ENCODE results near the gene RAB17. TPM values are rescaled to one million over a fixed set of nuclear protein-coding genes. Genes with fewer than 3 reads are reported as not detected.

Gene RAB17
- total and polyA plus RNA-seq, 2 of the 8 experiments (the other 6 are each of a cell fraction or from before 2014, with no cell fraction given): 42.6 to 83.4 TPM

- Histone ChIP-seq H2AK5ac (ENCODE audit: low read depth, low read length) (no peak overlapping the region), H2AFZ (ENCODE audit: low read length) (no peak overlapping the region), H3K27ac (ENCODE audit: low read depth, low read length) (no peak overlapping the region), H3K4me2 (ENCODE audit: insufficient read depth in 1 of 2, low read depth in 2 of 2, low read length in 2 of 2) (no peak overlapping the region), H3K23me2 (ENCODE audit: low read depth, low read length) (peaks cover 11% of the 10 kb centered on the region; the same call in 1 of the 2 replicates), H2BK20ac (ENCODE audit: low read length) (no peak overlapping the region), H3K27me3 (replicated peaks in 1 of 4; ENCODE audit: control insufficient read depth in 3 of 4, extremely low read depth in 1 of 4, insufficient read depth in 3 of 4, low read length in 3 of 4) (no peaks in the 10 kb centered on the region), H2BK12ac (ENCODE audit: low read depth, low read length) (no peak overlapping the region), H3K4ac (replicated peaks; ENCODE audit: insufficient read length, low read depth, low read length) (no peak overlapping the region), H4K5ac (ENCODE audit: insufficient read length, low read depth, low read length) (no peak overlapping the region), H3K9ac (replicated peaks in 1 of 4; ENCODE audit: extremely low read depth in 1 of 4, low read depth in 3 of 4, low read length in 3 of 4) (no peak overlapping the region), H3K14ac (ENCODE audit: insufficient read length) (no peak overlapping the region), H3K79me1 (ENCODE audit: low read depth, low read length) (no peaks in the 10 kb centered on the region), H3K4me1 (replicated peaks in 1 of 4; ENCODE audit: control insufficient read depth in 3 of 4, insufficient read depth in 4 of 4, low read length in 3 of 4) (peaks cover 0 to 13% (median 4%) of the 10 kb centered on the region in 4 experiments; a peak in 5 of 7 replicates), H4K20me1 (replicated peaks in 1 of 2; ENCODE audit: control insufficient read depth in 1 of 2, insufficient read depth in 2 of 2, low read length in 2 of 2) (peaks cover 0 to 11% of the 10 kb centered on the region in 2 experiments), H2BK5ac (ENCODE audit: low read depth, low read length) (no peak overlapping the region), H3K23ac (ENCODE audit: insufficient read length) (no peak overlapping the region), H4K8ac (ENCODE audit: extremely low read depth, insufficient read depth, low read length) (no peak overlapping the region), H3K18ac (ENCODE audit: extremely low read depth, low read length) (no peak overlapping the region), H3K56ac (replicated peaks; ENCODE audit: insufficient read length, low read depth, low read length) (no peak overlapping the region), H3K9me3 (ENCODE audit: insufficient read depth in 2 of 2, low read depth in 1 of 2, low read length in 1 of 2) (no peaks in the 10 kb centered on the region), H3K79me2 (ENCODE audit: control insufficient read depth in 1 of 2, insufficient read depth in 2 of 2, low read length in 2 of 2) (no peaks in the 10 kb centered on the region), H2BK15ac (ENCODE audit: low read length) (no peak overlapping the region), H3K4me3 (ENCODE audit: extremely low read depth in 1 of 4, insufficient read depth in 2 of 4, low read depth in 3 of 4, low read length in 4 of 4) (no peak overlapping the region), H3K36me3 (ENCODE audit: control insufficient read depth in 2 of 4, insufficient read depth in 4 of 4, low read length in 3 of 4) (no peaks in the 10 kb centered on the region), H2BK120ac (replicated peaks; ENCODE audit: low read depth, low read length) (no peak overlapping the region), H4K91ac (replicated peaks; ENCODE audit: insufficient read length, low read length) (no peak overlapping the region)
- 95% methylated on average over 5 of the region's 5 CpGs; no CpG with 5 or more reads in 1 of the 2 experiments for WGBS, 2 experiments (ENCODE audit: extremely low coverage in 1 of 2, insufficient coverage in 1 of 2, insufficient read length in 1 of 2, insufficient replicate concordance in 2 of 2, low coverage in 1 of 2, low lambda C conversion rate in 2 of 2, missing lambda C conversion rate in 1 of 2)
- no peak for DNase-seq (ENCODE audit: low read depth in 1 of 2, low spot score in 2 of 2)
- FAIRE-seq: no peak
- POLR2A ChIA-PET (ENCODE audit: partially characterized antibody): no interaction called here
- TF ChIP-seq YY1 (IDR thresholded peaks at IDR 0.05; ENCODE audit: low read depth, low read length) (no peak), SP2 (IDR thresholded peaks at IDR 0.05; ENCODE audit: low read length) (no peak), TCF12 (IDR thresholded peaks at IDR 0.05; ENCODE audit: low read depth, low read length) (no peak), SAP30 (IDR thresholded peaks at IDR 0.05; ENCODE audit: insufficient read depth, insufficient replicate concordance, low read length) (no peak), TAF1 (IDR thresholded peaks at IDR 0.05; ENCODE audit: low read depth, low read length) (no peak), ASH2L (IDR thresholded peaks at IDR 0.05; ENCODE audit: low read length) (no peak), TBP (IDR thresholded peaks at IDR 0.05; ENCODE audit: low read depth, low read length) (no peak), USF2 (IDR thresholded peaks at IDR 0.05; ENCODE audit: low read length) (no peak), JUND (IDR thresholded peaks at IDR 0.05; ENCODE audit: low read length) (no peak)
- TF ChIP-seq, protein P1, sequence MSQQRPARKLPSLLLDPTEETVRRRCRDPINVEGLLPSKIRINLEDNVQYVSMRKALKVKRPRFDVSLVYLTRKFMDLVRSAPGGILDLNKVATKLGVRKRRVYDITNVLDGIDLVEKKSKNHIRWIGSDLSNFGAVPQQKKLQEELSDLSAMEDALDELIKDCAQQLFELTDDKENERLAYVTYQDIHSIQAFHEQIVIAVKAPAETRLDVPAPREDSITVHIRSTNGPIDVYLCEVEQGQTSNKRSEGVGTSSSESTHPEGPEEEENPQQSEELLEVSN (IDR thresholded peaks at IDR 0.05): no peak
- TF ChIP-seq, protein P2, sequence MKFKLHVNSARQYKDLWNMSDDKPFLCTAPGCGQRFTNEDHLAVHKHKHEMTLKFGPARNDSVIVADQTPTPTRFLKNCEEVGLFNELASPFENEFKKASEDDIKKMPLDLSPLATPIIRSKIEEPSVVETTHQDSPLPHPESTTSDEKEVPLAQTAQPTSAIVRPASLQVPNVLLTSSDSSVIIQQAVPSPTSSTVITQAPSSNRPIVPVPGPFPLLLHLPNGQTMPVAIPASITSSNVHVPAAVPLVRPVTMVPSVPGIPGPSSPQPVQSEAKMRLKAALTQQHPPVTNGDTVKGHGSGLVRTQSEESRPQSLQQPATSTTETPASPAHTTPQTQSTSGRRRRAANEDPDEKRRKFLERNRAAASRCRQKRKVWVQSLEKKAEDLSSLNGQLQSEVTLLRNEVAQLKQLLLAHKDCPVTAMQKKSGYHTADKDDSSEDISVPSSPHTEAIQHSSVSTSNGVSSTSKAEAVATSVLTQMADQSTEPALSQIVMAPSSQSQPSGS (IDR thresholded peaks at IDR 0.05; ENCODE audit: low read length): no peak
- CTCF ChIA-PET (ENCODE audit: partially characterized antibody): no interaction called here
Measured at GRCh38 chr2:237569041-237569440, 21.5 kb downstream of the RAB17 start.

Data from H1 (cell line).